ENCODE data around the gene TPRG1.

TPRG1 gene

DNA sequence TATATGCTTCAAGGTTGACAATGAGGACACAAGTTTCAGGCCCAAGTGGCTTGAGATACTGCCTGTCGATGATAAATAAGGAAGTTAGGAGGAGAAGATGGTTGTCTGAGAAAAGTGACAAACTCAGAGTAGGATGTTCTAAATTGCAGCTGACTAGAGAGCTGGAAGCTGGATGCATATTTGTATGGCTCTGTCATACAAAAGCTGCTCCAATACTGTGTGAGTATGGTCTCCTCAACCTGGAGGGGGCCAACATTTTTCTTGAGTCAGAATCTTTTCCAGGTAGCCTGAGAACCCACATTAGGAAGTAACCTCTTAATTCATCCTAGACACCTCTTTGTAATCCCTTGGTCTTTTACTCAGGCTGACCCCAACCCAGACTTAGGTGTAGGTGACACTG lies 28.4 kb upstream of the TPRG1 start:
- TF ChIP-seq, protein P1, sequence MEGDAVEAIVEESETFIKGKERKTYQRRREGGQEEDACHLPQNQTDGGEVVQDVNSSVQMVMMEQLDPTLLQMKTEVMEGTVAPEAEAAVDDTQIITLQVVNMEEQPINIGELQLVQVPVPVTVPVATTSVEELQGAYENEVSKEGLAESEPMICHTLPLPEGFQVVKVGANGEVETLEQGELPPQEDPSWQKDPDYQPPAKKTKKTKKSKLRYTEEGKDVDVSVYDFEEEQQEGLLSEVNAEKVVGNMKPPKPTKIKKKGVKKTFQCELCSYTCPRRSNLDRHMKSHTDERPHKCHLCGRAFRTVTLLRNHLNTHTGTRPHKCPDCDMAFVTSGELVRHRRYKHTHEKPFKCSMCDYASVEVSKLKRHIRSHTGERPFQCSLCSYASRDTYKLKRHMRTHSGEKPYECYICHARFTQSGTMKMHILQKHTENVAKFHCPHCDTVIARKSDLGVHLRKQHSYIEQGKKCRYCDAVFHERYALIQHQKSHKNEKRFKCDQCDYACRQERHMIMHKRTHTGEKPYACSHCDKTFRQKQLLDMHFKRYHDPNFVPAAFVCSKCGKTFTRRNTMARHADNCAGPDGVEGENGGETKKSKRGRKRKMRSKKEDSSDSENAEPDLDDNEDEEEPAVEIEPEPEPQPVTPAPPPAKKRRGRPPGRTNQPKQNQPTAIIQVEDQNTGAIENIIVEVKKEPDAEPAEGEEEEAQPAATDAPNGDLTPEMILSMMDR (IDR thresholded peaks at IDR 0.05; ENCODE audit: unreplicated experiment in 3 of 3): no peak
- no peak overlapping the region for H3K27ac Mint-ChIP-seq
- H3K4me3 Mint-ChIP-seq: no peak overlapping the region
- no peaks in the 10 kb centered on the region for H3K36me3 Mint-ChIP-seq (ENCODE audit: low read depth)
- H3K4me1 Mint-ChIP-seq: peaks cover 10% of the 10 kb centered on the region
- peaks cover 14% of the 10 kb centered on the region for H3K27me3 Mint-ChIP-seq (ENCODE audit: low read depth)
- no peaks in the 10 kb centered on the region for H3K9me3 Mint-ChIP-seq

- Mint-ChIP-seq H3K4me3 (no peak overlapping the region), H3K27ac (no peak overlapping the region), H3K9me3 (no peaks in the 10 kb centered on the region), H3K27me3 (ENCODE audit: low read depth) (peaks cover 14% of the 10 kb centered on the region), H3K36me3 (ENCODE audit: low read depth) (no peaks in the 10 kb centered on the region), H3K4me1 (peaks cover 10% of the 10 kb centered on the region)
- TF ChIP-seq, protein P1 (IDR thresholded peaks at IDR 0.05; ENCODE audit: unreplicated experiment in 3 of 3): no peak
Measured at GRCh38 chr3:189143771-189144170, 28.0 kb upstream of the TPRG1 start.

GRCh38 chr3:189144645-189145044 lies 27.1 kb upstream of the TPRG1 start:
- no peaks in the 10 kb centered on the region for H3K9me3 Mint-ChIP-seq
- peaks cover 14% of the 10 kb centered on the region for H3K27me3 Mint-ChIP-seq (ENCODE audit: low read depth)
- TF ChIP-seq, protein P1 (IDR thresholded peaks at IDR 0.05; ENCODE audit: unreplicated experiment in 3 of 3): no peak
- H3K36me3 Mint-ChIP-seq (ENCODE audit: low read depth): no peaks in the 10 kb centered on the region
- H3K4me3 Mint-ChIP-seq: no peak overlapping the region
- H3K27ac Mint-ChIP-seq: no peak overlapping the region
- H3K4me1 Mint-ChIP-seq: peaks cover 10% of the 10 kb centered on the region

GRCh38 chr3:189146848-189147247 lies 24.9 kb upstream of the TPRG1 start:
- no peaks in the 10 kb centered on the region for H3K36me3 Mint-ChIP-seq (ENCODE audit: low read depth)
- peaks cover 10% of the 10 kb centered on the region for H3K4me1 Mint-ChIP-seq
- no peak overlapping the region for H3K4me3 Mint-ChIP-seq
- TF ChIP-seq, protein P1 (IDR thresholded peaks at IDR 0.05; ENCODE audit: unreplicated experiment in 3 of 3): no peak
- peaks cover 11% of the 10 kb centered on the region for H3K27me3 Mint-ChIP-seq (ENCODE audit: low read depth)
- no peak overlapping the region for H3K27ac Mint-ChIP-seq
- no peaks in the 10 kb centered on the region for H3K9me3 Mint-ChIP-seq

- peaks cover 8% of the 10 kb centered on the region for H3K27me3 Mint-ChIP-seq (ENCODE audit: low read depth)
- H3K4me3 Mint-ChIP-seq: no peak overlapping the region
- TF ChIP-seq, protein P1 (IDR thresholded peaks at IDR 0.05; ENCODE audit: unreplicated experiment in 3 of 3): peak; percentile 70 to 79 (median 75)
- peaks cover 10% of the 10 kb centered on the region for H3K4me1 Mint-ChIP-seq
- no peaks in the 10 kb centered on the region for H3K36me3 Mint-ChIP-seq (ENCODE audit: low read depth)
- no peaks in the 10 kb centered on the region for H3K9me3 Mint-ChIP-seq
- peak overlapping the region in 2 of 3 experiments; percentile 7 to 24 for H3K27ac Mint-ChIP-seq
Measured at GRCh38 chr3:189148081-189148507, 23.7 kb upstream of the TPRG1 start.

GRCh38 chr3:189149203-189149602 lies 22.6 kb upstream of the TPRG1 start:
- peaks cover 10% of the 10 kb centered on the region for H3K4me1 Mint-ChIP-seq
- no peak overlapping the region for H3K27ac Mint-ChIP-seq
- TF ChIP-seq, protein P1 (IDR thresholded peaks at IDR 0.05; ENCODE audit: unreplicated experiment in 3 of 3): no peak
- H3K9me3 Mint-ChIP-seq: no peaks in the 10 kb centered on the region
- peaks cover 14% of the 10 kb centered on the region for H3K27me3 Mint-ChIP-seq (ENCODE audit: low read depth)
- no peak overlapping the region for H3K4me3 Mint-ChIP-seq
- no peaks in the 10 kb centered on the region for H3K36me3 Mint-ChIP-seq (ENCODE audit: low read depth)

Measured in nephron (organoid).